GM12878 (cell line): ENCODE results near the gene SCARF2. TPM values are rescaled to one million over a fixed set of nuclear protein-coding genes. Genes with fewer than 3 reads are reported as not detected.
A peak's percentile ranks its signal among the peaks of the same experiment; 100 is the strongest.

Experiments
- ATAC-seq: fragments of 200-7000 bp; cut with Tn5 transposase; 3 replicates; pipeline ENCODE4 v1.9.1; 2020; ENCODE audit warnings: mild to moderate bottlenecking, moderate library complexity
- BruUV-seq: library from RNA; stranded (reverse); fragments of 400-500 nt; replicated peaks from 2 replicates; lab custom pipeline; 2021; lab: Mats Ljungman, UMichigan
- CTCF ChIA-PET: fragments of 300-600 bp; sonication (Branson Sonifier 250); formaldehyde crosslinking; extraction: SDS; loops from one replicate; lab custom pipeline; 2021; ENCODE audit warnings: inconsistent platforms; lab: Yijun Ruan, JAX
- POLR2A ChIA-PET: fragments of 350-600 bp; formaldehyde crosslinking; extraction: SDS; loops from one replicate; lab custom pipeline; 2021; ENCODE audit warnings: inconsistent platforms; lab: Charles Lee
- RAD21 ChIA-PET: fragments of 300-600 bp; sonication (Branson Sonifier 250); formaldehyde crosslinking; loops from one replicate; lab custom pipeline; 2023; ENCODE audit warnings: antibody characterized with exemption; ENCODE audit not compliant: unreplicated experiment; lab: Charles Lee
- SMC1A ChIA-PET: fragments of 300-600 bp; sonication (Branson Sonifier 250); formaldehyde crosslinking; loops from one replicate; lab custom pipeline; 2023; ENCODE audit not compliant: unreplicated experiment, uncharacterized antibody; lab: Charles Lee
- DNase-seq: peaks from one replicate; pipeline ENCODE4 v3.0.0-alpha.2; 2011; ENCODE audit warnings: low read depth, low spot score
- FAIRE-seq: peaks from 3 replicates; lab custom pipeline; 2011; peaks lifted over from hg19 to GRCh38; lab: Jason Lieb, UNC
- H2AFZ ChIP-seq: 2 replicates; pipeline ENCODE4 v1.6.0; 2011; ENCODE audit warnings: low read depth, low read length, control low read depth; ENCODE audit not compliant: control insufficient read depth
- H3K27ac ChIP-seq: 2 replicates; pipeline ENCODE4 v1.5.1; 2011; ENCODE audit warnings: control low read depth; ENCODE audit not compliant: control insufficient read depth, insufficient read depth
- H3K27me3 ChIP-seq, 2 experiments: replicated peaks in 1 of 2; 2 replicates each; pipeline versions ENCODE4 v1.6.0 to v1.6.1; 2011; ENCODE audit warnings: low read length in 1 of 2; ENCODE audit not compliant: control insufficient read depth in 2 of 2, insufficient read depth in 2 of 2
- H3K36me3 ChIP-seq, 2 experiments: 2 replicates each; pipeline ENCODE4 v1.5.1; 2011; ENCODE audit warnings: low read length in 1 of 2; ENCODE audit not compliant: control insufficient read depth in 2 of 2, insufficient read depth in 2 of 2
- H3K4me1 ChIP-seq: 2 replicates; pipeline ENCODE4 v1.6.1; 2011; ENCODE audit warnings: mild to moderate bottlenecking, low read length, moderate library complexity, mixed read lengths; ENCODE audit not compliant: control insufficient read depth, insufficient read depth
- H3K4me2 ChIP-seq: 2 replicates; pipeline ENCODE4 v1.6.0; 2011; ENCODE audit warnings: control low read depth; ENCODE audit not compliant: control insufficient read depth, insufficient read depth
- H3K4me3 ChIP-seq: fragments of 200-600 bp; sonication (generic); 2 replicates; pipeline ENCODE4 v1.5.1; 2016
- H3K79me2 ChIP-seq: 2 replicates; pipeline ENCODE4 v1.6.0; 2011; ENCODE audit warnings: low read length; ENCODE audit not compliant: control insufficient read depth, insufficient read depth
- H3K9ac ChIP-seq: 2 replicates; pipeline ENCODE4 v1.8.0; 2011; ENCODE audit warnings: low read length, control low read depth, mixed read lengths; ENCODE audit not compliant: control insufficient read depth, insufficient read depth
- H3K9me3 ChIP-seq: replicated peaks from 3 replicates; pipeline ENCODE4 v1.5.1; 2011; ENCODE audit warnings: mild to moderate bottlenecking, low read length; ENCODE audit not compliant: control insufficient read depth, insufficient read depth
- H4K20me1 ChIP-seq: 2 replicates; pipeline ENCODE4 v1.6.0; 2011; ENCODE audit not compliant: control insufficient read depth, insufficient read depth
- CBX3 ChIP-seq: fragments of 200-600 bp; sonication (generic); IDR thresholded peaks from 2 replicates; pipeline ENCODE4 v1.6.1; 2016; ENCODE audit warnings: low read depth, borderline replicate concordance
- TCF12 ChIP-seq: IDR thresholded peaks from 2 replicates; pipeline ENCODE4 v1.6.1; 2011; ENCODE audit warnings: low read depth, mild to moderate bottlenecking, low read length
- WGBS: methylation state at CpG from one replicate; pipeline ENCODE4 v1.1.6; 2016; ENCODE audit warnings: low lambda C conversion rate; ENCODE audit not compliant: insufficient replicate concordance, insufficient coverage; ENCODE audit errors: missing lambda C conversion rate; 5-methylcytosine and 5-hydroxymethylcytosine counted together
- in situ Hi-C: fragments of 300-500 bp; cut with MboI; formaldehyde crosslinking; loops from 9 replicates; pipeline ENCODE4 v1.14.3; 2018; ENCODE audit warnings: mixed read lengths
- intact Hi-C: fragments of 100-400 bp; cut with micrococcal nuclease; formaldehyde crosslinking; loops from one replicate; pipeline ENCODE4 v1.14.2; 2022; ENCODE audit not compliant: unreplicated experiment
- polyA plus RNA-seq, 11 experiments: library from polyadenylated mRNA; depleted of rRNA in 4 of 11; unstranded in 6 of 11; stranded (reverse) in 5 of 11; fragments of >200 nt; fragmentation: Nextera tagmentation in 4 of 11; fragmentation: Illumina TruSeq in 1 of 11; extraction: Ambion mirVana in 4 of 11; extraction: Trizol in 1 of 11; gene quantifications; 1 replicate in 1 of 11; 2 replicates in 10 of 11; pipeline versions ENCODE4 v1.2.1 to v1.2.3, GENCODE V29; 2011 to 2016; ENCODE audit warnings: inconsistent platforms in 2 of 11, missing spikeins in 2 of 11, low read depth in 1 of 11
- total RNA-seq, 4 experiments: library from RNA; depleted of rRNA in 3 of 4; stranded (reverse); fragments of >200 nt in 3 of 4; fragmentation: Illumina TruSeq in 1 of 4; extraction: Trizol in 1 of 4; gene quantifications; 2 replicates each; pipeline versions ENCODE4 v1.2.1 to v1.2.3, GENCODE V29; 2013 to 2021
- TF ChIP-seq, protein P1 (sequence below): fragments of 450-650 bp; IDR thresholded peaks from 2 replicates; pipeline ENCODE4 v1.6.1; 2017; ENCODE audit warnings: mild to moderate bottlenecking, moderate library complexity

SCARF2 gene
- total and polyA plus RNA-seq, 10 of the 15 experiments (the other 5 are each of a cell fraction or from before 2014, with no cell fraction given), result 0.01 to 0.74 (median 0.17) TPM; not detected in 5

DNA sequence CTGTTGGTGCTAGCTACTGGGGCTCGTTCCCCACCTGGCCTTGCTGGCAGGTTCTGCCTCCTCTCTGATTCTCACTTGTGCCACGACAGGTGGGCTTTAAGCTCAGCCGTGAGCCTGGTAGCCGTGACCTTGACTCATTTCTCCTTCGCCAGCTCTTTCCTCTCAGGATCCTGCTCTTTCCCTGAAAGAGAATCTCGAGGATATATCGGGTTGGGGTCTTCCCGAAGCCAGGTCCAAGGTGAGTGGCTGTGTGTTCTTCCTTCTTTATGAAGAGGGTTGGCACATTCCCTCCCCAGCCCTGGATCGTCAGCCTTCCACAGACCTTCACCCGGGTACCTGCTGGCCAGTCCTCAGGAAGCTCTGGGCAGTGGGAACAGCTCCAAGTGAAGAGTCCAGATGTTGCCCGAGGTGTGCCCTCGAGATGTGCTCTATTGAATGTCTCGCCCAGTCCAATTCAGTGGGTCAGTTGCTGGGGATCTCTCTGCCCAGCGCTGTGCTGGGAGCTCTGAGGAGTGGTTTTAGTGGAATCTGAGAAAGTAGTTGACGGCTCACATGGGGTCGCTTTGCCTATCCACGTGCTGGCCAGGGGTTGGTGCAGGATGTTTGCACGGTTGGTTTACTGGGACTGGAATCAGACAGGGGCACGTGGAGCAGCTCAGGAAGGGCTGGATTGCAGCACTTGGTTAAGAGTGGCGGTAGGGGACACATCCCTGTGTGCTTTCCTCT is 42.3 kb downstream of the SCARF2 start:
- in situ Hi-C loops, result no loop called here
- SMC1A ChIA-PET, result interaction anchor here (1.6 kb wide), 1 partner anchor 11 kb away, joined by 4 read pairs; no protein-coding TSS in a partner anchor
- H3K79me2 ChIP-seq, result no peaks in the 10 kb centered on the region
- peak overlapping the region; percentile 99 for H3K4me2 ChIP-seq
- H3K27ac ChIP-seq, result no peak overlapping the region
- no peaks in the 10 kb centered on the region for H3K27me3 ChIP-seq
- BruUV-seq, result no TSS peak
- no peak overlapping the region; the same call in 1 of the 2 replicates for H3K4me3 ChIP-seq
- TF ChIP-seq TCF12 (no peak), CBX3 (no peak)
- TF ChIP-seq, protein P1, sequence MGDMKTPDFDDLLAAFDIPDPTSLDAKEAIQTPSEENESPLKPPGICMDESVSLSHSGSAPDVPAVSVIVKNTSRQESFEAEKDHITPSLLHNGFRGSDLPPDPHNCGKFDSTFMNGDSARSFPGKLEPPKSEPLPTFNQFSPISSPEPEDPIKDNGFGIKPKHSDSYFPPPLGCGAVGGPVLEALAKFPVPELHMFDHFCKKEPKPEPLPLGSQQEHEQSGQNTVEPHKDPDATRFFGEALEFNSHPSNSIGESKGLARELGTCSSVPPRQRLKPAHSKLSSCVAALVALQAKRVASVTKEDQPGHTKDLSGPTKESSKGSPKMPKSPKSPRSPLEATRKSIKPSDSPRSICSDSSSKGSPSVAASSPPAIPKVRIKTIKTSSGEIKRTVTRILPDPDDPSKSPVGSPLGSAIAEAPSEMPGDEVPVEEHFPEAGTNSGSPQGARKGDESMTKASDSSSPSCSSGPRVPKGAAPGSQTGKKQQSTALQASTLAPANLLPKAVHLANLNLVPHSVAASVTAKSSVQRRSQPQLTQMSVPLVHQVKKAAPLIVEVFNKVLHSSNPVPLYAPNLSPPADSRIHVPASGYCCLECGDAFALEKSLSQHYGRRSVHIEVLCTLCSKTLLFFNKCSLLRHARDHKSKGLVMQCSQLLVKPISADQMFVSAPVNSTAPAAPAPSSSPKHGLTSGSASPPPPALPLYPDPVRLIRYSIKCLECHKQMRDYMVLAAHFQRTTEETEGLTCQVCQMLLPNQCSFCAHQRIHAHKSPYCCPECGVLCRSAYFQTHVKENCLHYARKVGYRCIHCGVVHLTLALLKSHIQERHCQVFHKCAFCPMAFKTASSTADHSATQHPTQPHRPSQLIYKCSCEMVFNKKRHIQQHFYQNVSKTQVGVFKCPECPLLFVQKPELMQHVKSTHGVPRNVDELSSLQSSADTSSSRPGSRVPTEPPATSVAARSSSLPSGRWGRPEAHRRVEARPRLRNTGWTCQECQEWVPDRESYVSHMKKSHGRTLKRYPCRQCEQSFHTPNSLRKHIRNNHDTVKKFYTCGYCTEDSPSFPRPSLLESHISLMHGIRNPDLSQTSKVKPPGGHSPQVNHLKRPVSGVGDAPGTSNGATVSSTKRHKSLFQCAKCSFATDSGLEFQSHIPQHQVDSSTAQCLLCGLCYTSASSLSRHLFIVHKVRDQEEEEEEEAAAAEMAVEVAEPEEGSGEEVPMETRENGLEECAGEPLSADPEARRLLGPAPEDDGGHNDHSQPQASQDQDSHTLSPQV, result no peak
- no peaks in the 10 kb centered on the region for H3K36me3 ChIP-seq
- 83% methylated on average over 20 of the region's 20 CpGs for WGBS
- H3K4me1 ChIP-seq, result peaks cover 8% of the 10 kb centered on the region
- no peak overlapping the region for H3K9ac ChIP-seq
- FAIRE-seq (no peak), DNase-seq (no peak), ATAC-seq (no peak)
- POLR2A ChIA-PET, result no interaction called here
- H2AFZ ChIP-seq, result no peak overlapping the region
- intact Hi-C loops, result no loop called here
- no peaks in the 10 kb centered on the region for H3K9me3 ChIP-seq
- CTCF ChIA-PET, result interaction anchor here (1.7 kb wide), 1 partner anchor 23 kb away, joined by 7 read pairs; no protein-coding TSS in a partner anchor
- H4K20me1 ChIP-seq, result no peaks in the 10 kb centered on the region
- RAD21 ChIA-PET, result no interaction called here
